ELR (cell line): ENCODE results near the gene MAP4K5.
"Not testable (repeated sequence)": the region's sequence is repeated elsewhere in the genome, so short reads cannot be mapped to it uniquely, and the experiment has no call there.

Experiments
- DNase-seq: peaks from one replicate; pipeline ENCODE4 v3.0.0-alpha.2; 2015; ENCODE audit warnings: low read depth

MAP4K5 gene

GRCh38 chr14:50532502-50533240 lies at the start of gene MAP4K5:
MAP4K5 (minus strand) TSS chr14:50532569; CDS start chr14:50532049, 520 bp downstream.
- DNase-seq = peak; percentile 94

GRCh38 chr14:50578433-50578832 lies 46.1 kb upstream of the MAP4K5 start:
- DNase-seq = no peak

DNA sequence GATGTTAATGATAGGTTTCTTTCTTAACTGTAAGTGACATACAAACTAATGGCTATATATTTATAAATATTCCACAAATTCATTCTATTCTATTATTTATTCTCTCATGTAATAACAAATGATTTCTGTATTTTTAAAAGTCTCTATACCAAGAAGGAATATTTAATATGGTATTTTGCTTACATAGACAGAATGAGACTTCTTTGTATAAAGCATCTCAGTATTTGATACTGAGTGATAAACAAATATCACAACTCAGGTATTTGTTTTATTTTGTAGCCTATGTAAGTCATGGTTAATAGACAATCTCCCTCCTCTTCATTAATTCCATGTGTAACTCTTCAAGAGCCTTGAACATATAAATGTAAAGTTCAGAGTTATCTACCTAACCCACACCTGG lies 45.6 kb upstream of the MAP4K5 start:
- no peak for DNase-seq

GRCh38 chr14:50575769-50576168 lies 43.4 kb upstream of the MAP4K5 start:
- no peak for DNase-seq

DNA sequence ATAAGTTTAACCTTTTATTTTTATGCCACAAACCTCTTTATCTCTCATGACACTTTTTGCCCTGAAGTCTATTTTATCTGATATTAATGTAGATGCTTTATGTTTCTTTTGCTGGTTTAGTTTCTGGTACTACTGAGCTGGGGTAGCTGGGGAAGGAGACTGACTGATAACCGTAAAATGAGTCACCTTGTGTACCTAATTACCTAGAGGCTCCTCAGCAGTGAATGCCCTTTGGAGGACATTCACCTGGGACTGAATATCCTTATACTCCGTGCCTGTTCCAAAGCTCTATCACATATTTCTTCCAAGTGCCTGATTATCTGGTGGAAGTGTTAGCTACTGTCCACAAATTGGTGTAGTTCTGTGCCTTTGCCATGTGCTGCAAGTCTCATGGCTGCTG lies 41.5 kb upstream of the MAP4K5 start:
- DNase-seq = no peak

DNA sequence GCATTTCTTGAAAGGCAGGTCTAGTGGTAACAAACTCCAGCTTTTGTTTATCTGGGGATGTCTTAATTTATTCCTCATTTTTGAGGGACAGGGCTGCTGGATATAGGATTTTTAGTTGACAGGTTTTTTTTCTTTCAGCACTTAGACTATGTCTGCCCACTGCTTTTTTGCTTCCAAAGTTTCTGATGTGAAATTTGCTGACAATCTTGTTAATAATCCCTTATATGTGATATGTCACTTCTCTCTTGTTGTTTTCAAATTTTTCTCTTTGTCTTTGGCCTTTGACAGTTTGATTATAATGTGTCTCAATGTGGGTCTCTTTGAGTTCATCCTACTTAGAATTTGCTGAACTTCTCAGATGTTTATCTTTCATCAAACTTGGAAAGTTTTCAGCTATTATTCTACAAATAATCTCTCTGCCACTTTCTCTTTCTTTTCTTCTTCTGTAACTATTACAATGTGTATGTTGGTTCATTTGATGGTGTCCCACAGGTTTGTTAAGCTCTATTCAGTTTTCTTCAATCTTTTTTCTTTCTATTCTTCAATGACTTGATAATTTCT lies 37.4 kb upstream of the MAP4K5 start:
- no peak for DNase-seq

GRCh38 chr14:50562841-50563240 lies 30.5 kb upstream of the MAP4K5 start:
- no peak for DNase-seq

GRCh38 chr14:50560931-50561285 lies 28.5 kb upstream of the MAP4K5 start:
- peak; percentile 45 for DNase-seq

DNA sequence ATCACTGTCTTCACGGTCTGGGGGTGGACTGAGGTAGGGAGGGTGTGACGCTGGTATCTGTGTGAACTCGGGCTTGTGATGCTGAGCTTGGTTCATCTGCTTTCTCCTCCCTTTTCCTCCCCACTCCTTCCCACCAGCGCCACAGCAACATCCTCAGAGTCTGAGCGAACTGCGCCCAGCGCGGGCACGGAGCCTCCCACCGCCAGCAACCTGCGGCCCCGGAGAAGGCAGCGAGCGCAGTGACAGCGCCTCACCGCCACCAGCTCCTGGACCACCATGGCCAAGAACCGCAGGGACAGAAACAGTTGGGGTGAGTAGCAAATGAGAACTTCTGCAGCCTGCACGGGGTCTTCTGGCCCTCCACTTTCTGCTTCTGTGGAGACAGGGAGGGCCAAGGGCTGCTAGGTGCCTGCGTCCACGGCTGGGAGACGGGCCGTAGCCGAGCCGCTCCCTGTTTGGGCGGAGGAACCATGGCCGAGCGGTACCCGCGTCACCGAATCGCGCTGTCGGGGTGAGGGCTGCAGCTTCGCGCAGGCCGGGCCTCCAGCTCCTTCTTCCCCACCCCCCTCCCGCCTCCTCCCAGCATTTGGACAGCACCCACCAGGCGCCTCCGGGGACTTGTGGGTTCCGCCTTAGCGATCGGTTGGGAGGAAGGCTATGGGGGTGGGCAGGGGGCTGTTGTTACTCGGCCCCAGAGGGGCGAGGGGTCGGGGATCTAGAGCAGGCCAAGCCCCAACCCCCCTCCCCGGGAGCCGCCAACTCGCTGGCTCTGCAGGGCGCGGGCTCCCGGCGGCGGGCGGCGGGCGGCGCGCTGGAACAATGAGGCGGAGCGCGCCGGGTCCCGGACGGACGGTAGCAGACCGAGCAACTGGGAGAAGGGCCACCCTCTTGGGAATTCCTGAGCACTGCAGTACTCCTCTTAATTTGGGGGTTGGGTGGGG lies 27.9 kb upstream of the MAP4K5 start, which contains the start of gene ATL1:
Gene ATL1, plus strand, starts transcription at position 156 of the 941 bp plus-strand sequence. Its CDS starts 121 bp downstream, at position 277.
- DNase-seq = peak; percentile 71

DNA sequence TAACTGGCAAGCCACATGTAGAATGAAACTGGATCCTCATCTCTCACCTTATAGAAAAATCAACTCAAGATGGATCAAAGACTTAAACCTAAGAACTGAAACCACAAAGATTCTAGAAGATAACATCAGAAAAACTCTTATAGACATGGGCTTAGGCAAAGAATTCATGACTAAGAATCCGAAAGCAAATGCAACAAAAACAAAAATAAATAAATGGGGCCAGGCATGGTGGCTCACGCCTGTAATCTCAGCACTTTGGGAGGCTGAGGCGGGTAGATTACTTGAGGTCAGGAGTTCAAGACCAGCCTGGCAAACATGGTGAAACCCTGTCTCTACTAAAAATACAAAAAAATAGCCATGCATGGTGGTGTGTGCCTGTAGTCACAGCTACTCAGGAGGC lies 20.4 kb upstream of the MAP4K5 start:
- peak; percentile 10 for DNase-seq

DNA sequence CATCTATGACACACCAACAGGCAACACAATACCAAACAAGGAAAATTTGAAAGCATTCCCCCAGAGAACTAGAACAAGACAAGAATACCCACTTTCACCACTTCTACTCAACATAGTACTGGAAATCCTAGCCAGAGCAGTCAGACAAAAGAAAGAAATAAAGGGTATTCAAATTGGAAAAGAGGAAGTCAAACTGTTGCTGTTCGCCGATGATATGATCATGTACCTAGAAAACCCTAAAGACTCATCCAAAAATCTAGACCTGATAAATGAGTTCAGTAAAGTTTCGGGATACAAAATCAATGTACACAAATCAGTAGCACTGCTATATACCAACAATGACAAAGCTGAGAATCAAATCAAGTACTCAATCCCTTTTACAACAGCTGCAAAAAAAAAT lies 19.5 kb upstream of the MAP4K5 start:
- no peak for DNase-seq

- DNase-seq = no peak
Observed at GRCh38 chr14:50550294-50550693, 17.9 kb upstream of the MAP4K5 start.

DNA sequence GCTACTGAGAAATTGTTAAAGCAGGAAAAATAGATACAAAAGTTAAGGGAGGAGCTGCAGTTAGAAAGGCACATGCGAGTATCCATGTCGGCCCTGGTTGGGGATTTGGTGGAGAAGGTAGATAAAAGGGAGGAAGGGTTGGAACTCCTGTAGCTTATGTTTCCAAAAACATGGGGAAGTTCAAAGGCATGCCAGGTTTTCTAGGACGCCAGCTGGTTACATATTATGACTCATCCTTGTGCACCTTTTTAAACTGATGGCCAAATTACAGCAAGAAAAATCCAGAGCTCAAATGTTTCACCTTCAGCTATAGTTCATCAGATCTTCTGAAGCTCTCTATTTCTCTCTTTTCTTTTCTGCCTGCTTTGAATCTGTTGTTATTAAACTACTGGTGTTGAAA lies 13.2 kb upstream of the MAP4K5 start:
- DNase-seq = no peak

DNA sequence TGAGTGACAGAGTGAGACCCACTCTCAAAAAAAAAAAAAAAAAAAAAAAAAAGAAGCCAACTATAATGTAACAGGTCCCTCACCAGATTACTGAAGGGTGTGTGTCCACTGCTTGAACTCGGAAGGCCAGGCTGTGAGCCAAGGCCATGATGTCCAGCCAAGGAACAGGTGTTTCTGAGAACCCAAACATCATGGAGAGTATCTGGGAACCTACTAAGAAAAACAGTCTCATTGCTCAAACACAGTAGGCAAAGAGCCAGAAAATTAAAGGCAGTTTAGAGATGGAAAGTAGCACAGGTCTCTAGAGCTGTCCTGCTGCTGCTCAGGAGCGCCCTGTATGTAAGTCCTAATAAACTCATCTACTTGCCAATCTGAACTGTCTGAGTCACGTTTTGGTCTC lies 12.5 kb upstream of the MAP4K5 start:
- no peak for DNase-seq

GRCh38 chr14:50542941-50543418 lies 10.6 kb upstream of the MAP4K5 start:
- peak; percentile 66 for DNase-seq

GRCh38 chr14:50541159-50541567 lies 8.8 kb upstream of the MAP4K5 start:
- DNase-seq = no peak

DNA sequence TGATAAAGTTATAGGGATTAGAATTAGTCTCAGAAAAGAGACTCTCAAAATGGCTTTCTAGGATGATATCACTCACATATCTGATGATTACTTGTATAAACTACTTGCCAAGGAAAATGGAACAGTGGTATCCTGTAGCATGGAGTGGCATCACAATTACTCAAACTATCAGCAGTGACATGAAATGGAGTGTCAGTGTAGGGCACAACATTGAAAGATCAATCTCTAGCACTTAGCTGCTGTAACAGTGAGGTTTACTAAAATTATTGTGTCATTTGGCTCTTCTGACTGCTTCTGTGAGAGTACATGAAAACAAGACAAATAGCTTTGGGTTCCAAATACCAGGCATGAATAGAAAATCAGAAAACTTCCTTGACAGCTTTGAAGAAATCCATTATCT lies 6.7 kb upstream of the MAP4K5 start:
- no peak for DNase-seq

DNA sequence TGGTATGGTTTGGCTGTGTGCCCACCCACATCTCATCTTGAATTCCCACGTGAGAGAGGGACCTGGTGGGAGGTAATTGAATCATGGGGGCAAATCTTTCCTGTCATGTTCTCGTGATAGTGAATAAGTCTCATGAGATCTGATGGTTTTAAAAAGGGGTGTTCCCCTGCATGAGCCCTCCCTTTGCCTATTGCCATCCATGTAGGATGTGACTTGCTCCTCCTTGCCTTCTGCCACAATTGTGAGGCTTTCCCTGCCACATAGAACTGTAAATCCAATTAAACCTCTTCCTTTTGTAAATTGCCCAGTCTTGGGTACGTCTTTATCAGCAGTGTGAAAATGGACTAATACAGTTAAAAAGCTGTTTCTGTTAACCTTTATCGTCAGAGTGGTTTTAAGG lies 5.7 kb upstream of the MAP4K5 start:
- not testable (repeated sequence) for DNase-seq

DNA sequence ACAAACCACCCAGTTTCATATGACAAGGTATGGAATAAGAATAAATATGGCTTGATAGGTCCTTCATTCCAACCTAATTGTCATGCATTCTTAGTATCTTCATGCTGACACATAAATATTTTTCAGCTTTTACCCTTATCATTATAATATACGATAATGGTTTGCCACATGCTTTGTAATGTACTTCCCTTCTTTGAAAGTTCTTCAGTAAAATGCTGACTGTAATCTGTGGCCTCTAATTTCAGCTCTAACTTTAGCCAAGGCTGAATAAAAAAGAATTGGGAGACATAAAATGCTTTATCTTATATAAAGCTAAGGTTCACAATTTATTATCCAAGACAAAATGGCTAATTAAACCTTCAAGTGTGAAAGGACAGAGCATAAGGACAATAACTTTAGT lies 2.6 kb upstream of the MAP4K5 start:
- DNase-seq = no peak

DNA sequence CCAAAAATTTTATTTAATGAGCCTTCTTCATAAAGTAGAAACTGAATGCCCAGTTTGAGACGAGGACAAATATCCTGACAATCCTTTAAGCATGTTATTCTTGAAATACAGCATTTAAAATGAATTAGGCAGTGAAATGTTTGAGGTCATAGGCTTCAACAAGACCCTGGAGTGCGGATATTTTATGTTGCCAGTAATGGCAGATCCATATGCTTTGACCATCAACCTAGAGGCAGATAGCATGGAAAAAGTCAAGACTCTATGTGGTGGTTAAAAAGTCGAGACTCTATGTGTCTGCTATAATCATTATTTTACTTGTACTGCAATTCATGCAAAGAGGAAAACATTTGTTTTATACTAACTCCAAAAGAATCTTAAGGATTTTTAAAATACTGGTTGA lies 2.0 kb upstream of the MAP4K5 start:
- DNase-seq = no peak

DNA sequence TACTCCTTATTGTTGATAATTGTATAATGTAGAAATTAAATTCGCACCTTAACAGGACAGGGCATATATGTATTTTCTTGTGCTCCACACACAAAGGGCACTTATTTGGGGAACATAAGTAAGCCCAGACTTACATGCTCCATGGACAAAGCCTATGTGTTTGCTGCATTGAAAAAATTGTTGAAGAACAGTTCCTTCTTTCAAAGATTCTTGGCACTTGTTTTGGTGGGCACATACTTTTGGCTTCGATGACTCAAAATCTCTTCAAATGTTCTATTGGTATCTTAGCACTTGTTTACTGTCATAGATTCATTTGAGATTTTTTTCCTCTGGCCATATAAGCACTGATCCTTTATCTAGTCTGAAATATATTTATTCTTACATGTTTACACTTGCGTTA lies 1.4 kb upstream of the MAP4K5 start:
- no peak for DNase-seq

GRCh38 chr14:50533241-50533705 lies 904 bp upstream of the MAP4K5 start:
- no peak for DNase-seq
